ENCODE data around the gene SLC28A1.
"Not testable (repeated sequence)": the region's sequence is repeated elsewhere in the genome, so short reads cannot be mapped to it uniquely, and the experiment has no call there.

Gene SLC28A1

GRCh38 chr15:84862214-84862975 lies 22.1 kb upstream of the SLC28A1 start:
- DNase-seq: no peak

- no peak for DNase-seq
Observed at GRCh38 chr15:84863565-84864443, 20.7 kb upstream of the SLC28A1 start.

GRCh38 chr15:84864444-84864795 lies 20.0 kb upstream of the SLC28A1 start:
- DNase-seq: no peak

GRCh38 chr15:84865074-84865569 lies 19.3 kb upstream of the SLC28A1 start:
- no peak for DNase-seq

- DNase-seq: no peak
Observed at GRCh38 chr15:84868037-84868880, 16.2 kb upstream of the SLC28A1 start.

GRCh38 chr15:84869510-84869909 lies 15.0 kb upstream of the SLC28A1 start:
- no peak for DNase-seq

GRCh38 chr15:84871428-84871985 lies 13.0 kb upstream of the SLC28A1 start:
- DNase-seq: no peak

- DNase-seq: no peak
Observed at GRCh38 chr15:84872009-84872910, 12.2 kb upstream of the SLC28A1 start.

GRCh38 chr15:84873997-84874396 lies 10.5 kb upstream of the SLC28A1 start:
- no peak for DNase-seq

- peak; percentile 20 for DNase-seq
Observed at GRCh38 chr15:84874981-84875699, 9.3 kb upstream of the SLC28A1 start.

GRCh38 chr15:84876269-84876668 lies 8.2 kb upstream of the SLC28A1 start:
- no peak for DNase-seq

GRCh38 chr15:84877701-84878100 lies 6.8 kb upstream of the SLC28A1 start:
- not testable (repeated sequence) for DNase-seq

- DNase-seq: peak; percentile 5
Observed at GRCh38 chr15:84878504-84878903, 6.0 kb upstream of the SLC28A1 start.

GRCh38 chr15:84879088-84879780 lies 5.2 kb upstream of the SLC28A1 start:
- no peak for DNase-seq

- DNase-seq: no peak
Observed at GRCh38 chr15:84880007-84880406, 4.5 kb upstream of the SLC28A1 start.

GRCh38 chr15:84880822-84881519 lies 3.5 kb upstream of the SLC28A1 start:
- no peak for DNase-seq

GRCh38 chr15:84881520-84881830 lies 3.0 kb upstream of the SLC28A1 start:
- DNase-seq: no peak

GRCh38 chr15:84883466-84883865 lies 996 bp upstream of the SLC28A1 start:
- DNase-seq: no peak

- no peak for DNase-seq
Observed at GRCh38 chr15:84885801-84886200, 1.3 kb downstream of the SLC28A1 start.
